ENCODE data around the gene MRPL50.

- TF ChIP-seq TEAD4 (IDR thresholded peaks at IDR 0.05) (no peak), REST (IDR thresholded peaks at IDR 0.05; ENCODE audit: low read depth) (no peak), EP300 (IDR thresholded peaks at IDR 0.05; ENCODE audit: borderline replicate concordance) (no peak), MAX (IDR thresholded peaks at IDR 0.05) (no peak), RAD21 (IDR thresholded peaks at IDR 0.05; ENCODE audit: low read depth) (no peak), NFIC (IDR thresholded peaks at IDR 0.05) (no peak)
Observed at GRCh38 chr9:101432740-101433139, 34.3 kb upstream of the MRPL50 start.
